K562 (cell line): ENCODE results near the gene TIMP3. TPM values are rescaled to one million over a fixed set of nuclear protein-coding genes. Genes with fewer than 3 reads are reported as not detected.

ENCODE experiments used
- ATAC-seq: fragments of 200-7000 bp; cut with Tn5 transposase; 3 replicates; pipeline ENCODE4 v1.9.1; 2020; ENCODE audit warnings: moderate library complexity
- BruUV-seq: library from RNA; stranded (reverse); fragments of 400-500 nt; replicated peaks from 2 replicates; lab custom pipeline; 2021; lab: Mats Ljungman, UMichigan
- CTCF ChIA-PET: fragments of 300-600 bp; formaldehyde crosslinking; extraction: SDS; loops from one replicate; lab custom pipeline; 2021; ENCODE audit warnings: low intra/inter-chr PET ratio; lab: Yijun Ruan, JAX
- POLR2A ChIA-PET: fragments of 300-600, 350-650 bp; sonication (Branson Sonifier 250); formaldehyde crosslinking; extraction: SDS; loops from one replicate; lab custom pipeline; 2021; ENCODE audit warnings: antibody characterized with exemption, inconsistent platforms; lab: Yijun Ruan, JAX
- DNase-seq, 4 experiments: peaks; one replicate each; pipeline versions ENCODE4 v3.0.0 to v3.0.0-alpha.2; 2011 to 2018; ENCODE audit warnings: low spot score in 3 of 4, mixed read lengths in 3 of 4; ENCODE audit errors: extremely low read depth in 1 of 4
- FAIRE-seq: peaks from 2 replicates; lab custom pipeline; 2011; peaks lifted over from hg19 to GRCh38; lab: Jason Lieb, UNC
- H2AFZ ChIP-seq: 2 replicates; pipeline ENCODE4 v1.6.0; 2011; ENCODE audit warnings: low read depth, low read length, control low read depth, inconsistent platforms
- H3K27ac ChIP-seq: fragments of 200-600 bp; 3 replicates; pipeline ENCODE4 v1.8.0; 2011; ENCODE audit warnings: low read depth, mild to moderate bottlenecking, control low read depth, inconsistent platforms, low read length, moderate library complexity, mixed read lengths; ENCODE audit errors: extremely low read depth
- H3K27me3 ChIP-seq, 2 experiments: fragments of 300-600 bp in 1 of 2; 2 replicates in 1 of 2; 3 replicates in 1 of 2; pipeline versions ENCODE4 v1.6.0 to v1.8.0; 2011; ENCODE audit warnings: inconsistent platforms in 2 of 2, low read length in 2 of 2, mild to moderate bottlenecking in 1 of 2, mixed read lengths in 1 of 2, moderate library complexity in 1 of 2; ENCODE audit not compliant: control insufficient read depth in 2 of 2, insufficient read depth in 2 of 2
- H3K36me3 ChIP-seq: fragments of 300-600 bp; 3 replicates; pipeline ENCODE4 v1.8.0; 2011; ENCODE audit warnings: mild to moderate bottlenecking, low read length, inconsistent platforms; ENCODE audit not compliant: control insufficient read depth, insufficient read depth
- H3K4me1 ChIP-seq, 2 experiments: fragments of 200-600 bp in 1 of 2; replicated peaks in 1 of 2; 2 replicates in 1 of 2; 3 replicates in 1 of 2; pipeline versions ENCODE4 v1.5.1 to v1.8.0; 2011; ENCODE audit warnings: inconsistent platforms in 2 of 2, low read length in 2 of 2, mild to moderate bottlenecking in 1 of 2, mixed read lengths in 1 of 2, moderate library complexity in 1 of 2; ENCODE audit not compliant: control insufficient read depth in 2 of 2, insufficient read depth in 2 of 2
- H3K4me2 ChIP-seq: 2 replicates; pipeline ENCODE4 v1.6.1; 2011; ENCODE audit warnings: low read length, control low read depth, inconsistent platforms, mixed read lengths; ENCODE audit not compliant: insufficient read depth
- H3K4me3 ChIP-seq: fragments of 200-600 bp; sonication (generic), shearing (Covaris generic); 2 replicates; pipeline ENCODE4 v1.5.1; 2016; ENCODE audit warnings: control low read depth, inconsistent platforms
- H3K79me2 ChIP-seq: fragments of 200-600 bp; 3 replicates; pipeline ENCODE4 v1.8.0; 2011; ENCODE audit warnings: low read length, inconsistent platforms; ENCODE audit not compliant: control insufficient read depth, insufficient read depth
- H3K9ac ChIP-seq, 2 experiments: 2 replicates each; pipeline versions ENCODE4 v1.6.0 to v1.6.1; 2011; ENCODE audit warnings: low read depth in 2 of 2, low read length in 2 of 2, control low read depth in 1 of 2, inconsistent platforms in 1 of 2, mild to moderate bottlenecking in 1 of 2, mixed read lengths in 1 of 2; ENCODE audit not compliant: insufficient read depth in 1 of 2
- H3K9me1 ChIP-seq: one replicate; pipeline ENCODE4 v1.6.0; 2011; ENCODE audit warnings: inconsistent platforms, mild to moderate bottlenecking, low read length, moderate library complexity; ENCODE audit not compliant: control insufficient read depth, insufficient read depth
- H3K9me3 ChIP-seq: replicated peaks from 2 replicates; pipeline ENCODE4 v1.5.1; 2011; ENCODE audit warnings: low read depth, low read length, inconsistent platforms; ENCODE audit not compliant: control insufficient read depth, insufficient read depth
- H4K20me1 ChIP-seq: replicated peaks from 2 replicates; pipeline ENCODE4 v1.6.1; 2011; ENCODE audit warnings: low read length, inconsistent platforms, mixed read lengths; ENCODE audit not compliant: control insufficient read depth, insufficient read depth
- ARNT ChIP-seq, 2 experiments: fragments of 450-650 bp; IDR thresholded peaks; 2 replicates each; pipeline ENCODE4 v1.6.1; 2016; ENCODE audit warnings: mild to moderate bottlenecking in 1 of 2
- EZH2 ChIP-seq: IDR thresholded peaks from 2 replicates; pipeline ENCODE4 v1.6.1; 2012; ENCODE audit warnings: low read depth, mild to moderate bottlenecking, inconsistent platforms, low read length, borderline replicate concordance
- GABPA ChIP-seq: fragments of 200-800 bp; sonication (Bioruptor generic); conservative IDR thresholded peaks from 2 replicates; pipeline ENCODE4 v1.6.1; 2016; ENCODE audit warnings: low read depth, missing genetic modification characterization, missing compliant biosample characterization
- PCBP2 ChIP-seq: fragments of 200-400 bp; formaldehyde crosslinking; IDR thresholded peaks from 2 replicates; pipeline ENCODE4 v1.6.1; 2018; ENCODE audit warnings: low read length, low read depth, mild to moderate bottlenecking, moderate library complexity; ENCODE audit not compliant: poor library complexity, severe bottlenecking
- SMC3 ChIP-seq: conservative IDR thresholded peaks from 2 replicates; pipeline ENCODE4 v1.6.1; 2011; ENCODE audit warnings: low read depth, low read length, improper control_type of control experiment; ENCODE audit not compliant: insufficient read depth
- STAG1 ChIP-seq: sonication (generic); formaldehyde crosslinking; IDR thresholded peaks from 2 replicates; pipeline ENCODE4 v1.5.0; 2020; ENCODE audit warnings: missing genetic modification reagents, borderline replicate concordance
- ZNF324 ChIP-seq: fragments of 250-450 bp; sonication (Bioruptor Pico); IDR thresholded peaks from 2 replicates; pipeline ENCODE4 v1.4.0; 2020; ENCODE audit warnings: mild to moderate bottlenecking
- ZNF445 ChIP-seq: fragments of 250-450 bp; sonication (Bioruptor Pico); IDR thresholded peaks from 2 replicates; pipeline ENCODE4 v1.4.0; 2020; ENCODE audit warnings: low read depth, mild to moderate bottlenecking, moderate library complexity
- ZNF583 ChIP-seq: fragments of 250-450 bp; sonication (Bioruptor Pico); IDR thresholded peaks from 2 replicates; pipeline ENCODE4 v1.4.0; 2020
- WGBS: fragments of 100-300 bp; shearing (Covaris generic); methylation state at CpG from one replicate; pipeline ENCODE4 v1.1.6; 2016; ENCODE audit warnings: low coverage, mixed read lengths; ENCODE audit not compliant: insufficient coverage; ENCODE audit errors: missing lambda C conversion rate; 5-methylcytosine and 5-hydroxymethylcytosine counted together
- in situ Hi-C: fragments of 300-500 bp; cut with MboI; formaldehyde crosslinking; loops from 4 replicates; pipeline ENCODE4 v1.15.0; 2018; ENCODE audit warnings: inconsistent platforms, mixed read lengths
- intact Hi-C: fragments of 100-400 bp; cut with micrococcal nuclease; formaldehyde crosslinking; loops from 2 replicates; pipeline ENCODE4 v1.14.2; 2022
- polyA plus RNA-seq, 8 experiments: library from polyadenylated mRNA; depleted of rRNA in 4 of 8; stranded (reverse) in 5 of 8; unstranded in 3 of 8; fragments of >200 nt; fragmentation: Nextera tagmentation in 2 of 8; fragmentation: Illumina TruSeq in 1 of 8; extraction: Ambion mirVana in 2 of 8; extraction: Trizol in 1 of 8; gene quantifications; 2 replicates each; pipeline versions ENCODE4 v1.2.1 to v1.2.3, GENCODE V29; 2011 to 2014; ENCODE audit warnings: inconsistent platforms in 1 of 8, missing spikeins in 1 of 8
- total RNA-seq, 7 experiments: library from RNA; depleted of rRNA in 6 of 7; stranded (reverse); fragments of >200 nt in 6 of 7; fragmentation: Illumina TruSeq in 2 of 7; extraction: Trizol in 2 of 7; gene quantifications; 2 replicates each; pipeline versions ENCODE4 v1.2.1 to v1.2.3, GENCODE V29; 2011 to 2021; ENCODE audit warnings: low replicate concordance in 1 of 7
- TF ChIP-seq, protein P1 (sequence below), 3 experiments: fragments of 200-800 bp in 1 of 3; sonication (Bioruptor generic) in 1 of 3; sonication (generic) in 1 of 3; formaldehyde crosslinking in 1 of 3; IDR thresholded peaks; 2 replicates each; pipeline versions ENCODE4 v1.6.1 to v1.8.0; 2016 to 2022; ENCODE audit warnings: mild to moderate bottlenecking in 2 of 3, missing compliant biosample characterization in 2 of 3, missing genetic modification characterization in 2 of 3, missing genetic modification reagents in 1 of 3
- TF ChIP-seq, protein P2 (sequence below): fragments of 450-650 bp; IDR thresholded peaks from one replicate; pipeline ENCODE4 v1.6.1; 2018; ENCODE audit warnings: mild to moderate bottlenecking, moderate library complexity; ENCODE audit not compliant: partially characterized antibody

Gene TIMP3
- total and polyA plus RNA-seq, 9 of the 15 experiments (the other 6 are each of a cell fraction or from before 2014, with no cell fraction given) = 0.07 to 0.73 (median 0.18) TPM

DNA sequence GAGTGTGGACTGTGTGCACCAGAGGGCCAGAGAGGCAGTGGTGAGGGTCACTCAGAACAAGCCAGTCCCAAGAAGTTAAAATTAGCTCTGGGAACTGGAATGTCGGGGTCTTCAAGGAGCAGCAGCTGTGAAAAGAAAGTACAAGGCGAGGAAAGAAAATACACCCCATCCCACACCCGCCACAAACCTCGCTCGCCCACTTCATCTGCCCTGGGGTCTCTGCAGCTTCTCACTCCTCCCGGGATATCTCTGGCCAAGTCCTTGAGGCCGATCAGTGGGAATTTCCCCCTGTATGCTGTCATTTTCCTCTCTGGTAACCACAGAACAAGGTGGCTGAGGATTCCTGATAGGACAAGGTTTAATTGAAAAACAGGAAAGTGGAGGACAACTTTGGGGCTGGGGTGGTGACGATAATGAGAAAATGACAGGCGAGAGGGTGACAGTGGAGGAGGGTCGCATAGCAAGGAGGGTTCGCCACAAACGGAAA is 36.3 kb upstream of the TIMP3 start:
- no peak overlapping the region for H3K27ac ChIP-seq
- H3K79me2 ChIP-seq = no peaks in the 10 kb centered on the region
- BruUV-seq = no TSS peak
- in situ Hi-C loops = no loop called here
- no peak overlapping the region for H3K9ac ChIP-seq
- no peak overlapping the region for H2AFZ ChIP-seq
- H3K9me1 ChIP-seq = no peaks in the 10 kb centered on the region
- no peak for ATAC-seq
- ChIA-PET CTCF (no interaction called here), POLR2A (no interaction called here)
- H3K27me3 ChIP-seq = peaks cover 2 to 27% of the 10 kb centered on the region in 2 experiments; a peak in 4 of 5 replicates
- H3K9me3 ChIP-seq = no peaks in the 10 kb centered on the region
- H3K36me3 ChIP-seq = no peaks in the 10 kb centered on the region
- H4K20me1 ChIP-seq = no peaks in the 10 kb centered on the region
- FAIRE-seq = no peak
- 4% methylated on average over 11 of the region's 12 CpGs for WGBS
- H3K4me1 ChIP-seq = no peaks in the 10 kb centered on the region; a peak in 1 of 5 replicates
- no peak overlapping the region for H3K4me2 ChIP-seq
- intact Hi-C loops = no loop called here
- TF ChIP-seq EZH2 = no peak
- no peak for TF ChIP-seq ZNF324 (CRISPR knock-in tag)
- TF ChIP-seq STAG1 (CRISPR knock-in tag) = no peak
- TF ChIP-seq GABPA (tag) = peak; percentile 16; the same call in 1 of the 2 replicates
- DNase-seq = no peak
- no peak overlapping the region for H3K4me3 ChIP-seq

DNA sequence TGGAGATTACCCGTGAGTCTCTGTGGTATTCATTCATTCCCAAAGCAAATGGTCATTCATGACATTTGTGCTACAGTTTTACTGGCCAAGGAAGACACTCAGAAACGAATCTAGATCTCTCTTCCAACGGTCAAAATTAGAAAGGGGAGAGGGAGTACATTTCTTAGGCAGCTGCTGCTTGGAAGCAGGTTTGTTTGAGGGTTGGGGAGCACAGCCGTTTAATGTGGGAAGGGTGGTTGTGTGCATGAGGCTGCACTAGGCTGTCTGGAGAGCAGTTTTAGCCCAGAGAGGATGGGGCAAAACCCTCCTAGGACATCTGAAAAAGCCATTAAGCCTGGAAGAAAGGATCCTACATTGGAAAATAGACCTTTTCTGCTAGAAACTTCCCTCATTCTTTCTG is 29.7 kb upstream of the TIMP3 start:
- Histone ChIP-seq H3K4me1 (no peaks in the 10 kb centered on the region), H3K79me2 (no peaks in the 10 kb centered on the region), H3K9me3 (no peaks in the 10 kb centered on the region), H3K27ac (no peak overlapping the region), H3K9me1 (no peaks in the 10 kb centered on the region), H2AFZ (no peak overlapping the region), H3K36me3 (no peaks in the 10 kb centered on the region), H4K20me1 (no peaks in the 10 kb centered on the region), H3K4me3 (no peak overlapping the region), H3K9ac (no peak overlapping the region), H3K4me2 (no peak overlapping the region), H3K27me3 (no peaks in the 10 kb centered on the region; a peak in 3 of 5 replicates)
- ChIA-PET CTCF (no interaction called here), POLR2A (no interaction called here)
- FAIRE-seq = no peak
- no TSS peak for BruUV-seq
- TF ChIP-seq, protein P1, sequence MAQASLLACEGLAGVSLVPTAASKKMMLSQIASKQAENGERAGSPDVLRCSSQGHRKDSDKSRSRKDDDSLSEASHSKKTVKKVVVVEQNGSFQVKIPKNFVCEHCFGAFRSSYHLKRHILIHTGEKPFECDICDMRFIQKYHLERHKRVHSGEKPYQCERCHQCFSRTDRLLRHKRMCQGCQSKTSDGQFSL (CRISPR knock-in tag; IDR thresholded peaks at IDR 0.05) = no peak
- TF ChIP-seq, protein P1 (tag; IDR thresholded peaks at IDR 0.05) = no peak
- TF ChIP-seq ARNT (IDR thresholded peaks at IDR 0.05) (no peak), SMC3 (no peak), PCBP2 (no peak), ZNF445 (CRISPR knock-in tag) (no peak), ZNF583 (no peak)
- TF ChIP-seq, protein P2, sequence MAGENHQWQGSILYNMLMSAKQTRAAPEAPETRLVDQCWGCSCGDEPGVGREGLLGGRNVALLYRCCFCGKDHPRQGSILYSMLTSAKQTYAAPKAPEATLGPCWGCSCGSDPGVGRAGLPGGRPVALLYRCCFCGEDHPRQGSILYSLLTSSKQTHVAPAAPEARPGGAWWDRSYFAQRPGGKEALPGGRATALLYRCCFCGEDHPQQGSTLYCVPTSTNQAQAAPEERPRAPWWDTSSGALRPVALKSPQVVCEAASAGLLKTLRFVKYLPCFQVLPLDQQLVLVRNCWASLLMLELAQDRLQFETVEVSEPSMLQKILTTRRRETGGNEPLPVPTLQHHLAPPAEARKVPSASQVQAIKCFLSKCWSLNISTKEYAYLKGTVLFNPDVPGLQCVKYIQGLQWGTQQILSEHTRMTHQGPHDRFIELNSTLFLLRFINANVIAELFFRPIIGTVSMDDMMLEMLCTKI = no peak
- ATAC-seq = no peak
- DNase-seq = no peak
- 2% methylated on average over 4 of the region's 4 CpGs for WGBS
- in situ Hi-C loops (no loop called here), intact Hi-C loops (no loop called here)
